ENCODE measurements around the gene CDK15. TPM values are rescaled to one million over a fixed set of nuclear protein-coding genes. Genes with fewer than 3 reads are reported as not detected.

Gene CDK15
- total RNA-seq, 1 experiment from 2014 or later: not detected

GRCh38 chr2:201882353-201883090 lies 76.2 kb downstream of the CDK15 start:
- POLR2A ChIA-PET: no interaction called here
- CTCF ChIA-PET: no interaction called here
- H3K79me2 ChIP-seq (ENCODE audit: insufficient read depth, low read length): no peaks in the 10 kb centered on the region
- H3K9me3 ChIP-seq (ENCODE audit: control insufficient read depth in 1 of 2, insufficient read depth in 1 of 2, low read depth in 1 of 2, low read length in 2 of 2): no peaks in the 10 kb centered on the region
- no peak overlapping the region for H3K9ac ChIP-seq (ENCODE audit: low read length)
- H3K4me2 ChIP-seq (ENCODE audit: low read length): peak overlapping the region; percentile 61
- no peak for TF ChIP-seq CTCF (IDR thresholded peaks at IDR 0.05 in 2 of 3, conservative IDR thresholded peaks at IDR 0.05 in 1 of 3; ENCODE audit: borderline replicate concordance in 1 of 3, insufficient read depth in 1 of 3, low read depth in 2 of 3, low read length in 2 of 3)
- no peak for TF ChIP-seq RAD21 (IDR thresholded peaks at IDR 0.05; ENCODE audit: low read depth)
- no peak for TF ChIP-seq CBX3 (IDR thresholded peaks at IDR 0.05; ENCODE audit: low read depth)
- TF ChIP-seq JUND (IDR thresholded peaks at IDR 0.05): 0 out of 2 replicates have a peak, but pooled peaks have one; percentile 17
- TF ChIP-seq MAX (IDR thresholded peaks at IDR 0.05): no peak
- no peak for TF ChIP-seq SRF (IDR thresholded peaks at IDR 0.05; ENCODE audit: low read depth)
- TF ChIP-seq EZH2phosphoT487 (IDR thresholded peaks at IDR 0.05; ENCODE audit: borderline replicate concordance): no peak
- TF ChIP-seq REST (IDR thresholded peaks at IDR 0.05; ENCODE audit: low read depth): no peak
- no peak for TF ChIP-seq SP1 (IDR thresholded peaks at IDR 0.05; ENCODE audit: low read depth)
- 0 out of 2 replicates have a peak, but pooled peaks have one; percentile 43 for TF ChIP-seq EZH2 (IDR thresholded peaks at IDR 0.05)
- TF ChIP-seq YY1 (IDR thresholded peaks at IDR 0.05; ENCODE audit: extremely low read depth, insufficient replicate concordance, low read depth, low read length): no peak
- no peak for TF ChIP-seq SIN3A (IDR thresholded peaks at IDR 0.05; ENCODE audit: low read depth)
- TF ChIP-seq TCF7L2 (IDR thresholded peaks at IDR 0.05; ENCODE audit: borderline replicate concordance, extremely low read depth, insufficient read depth, insufficient read length): peak; percentile 93
- no peak for TF ChIP-seq POLR2A (IDR thresholded peaks at IDR 0.05; ENCODE audit: borderline replicate concordance, extremely low read depth, insufficient read depth, insufficient read length)
- TF ChIP-seq FOSL1 (IDR thresholded peaks at IDR 0.05; ENCODE audit: low read depth): no peak
- TF ChIP-seq ZBTB33 (IDR thresholded peaks at IDR 0.05; ENCODE audit: extremely low read depth, insufficient replicate concordance, low read length): no peak
- no peak for TF ChIP-seq ELF1 (IDR thresholded peaks at IDR 0.05; ENCODE audit: borderline replicate concordance, low read depth)
- no peak for TF ChIP-seq EGR1 (IDR thresholded peaks at IDR 0.05; ENCODE audit: low read depth)
- DNase-seq (ENCODE audit: low read depth, low spot score): no peak
- no TSS peak for BruUV-seq (replicated peaks)
- peak overlapping the region in 1 of 2 experiments; percentile 21; a peak in 1 of 4 replicates for H3K4me3 ChIP-seq (replicated peaks in 1 of 2; ENCODE audit: low read depth in 1 of 2, low read length in 2 of 2)
- peaks cover 16 to 17% of the 10 kb centered on the region in 2 experiments for H3K4me1 ChIP-seq (ENCODE audit: control insufficient read depth in 1 of 2, insufficient read depth in 2 of 2, low read length in 2 of 2)
- peak; percentile 70 for ATAC-seq
- no peaks in the 10 kb centered on the region for H4K20me1 ChIP-seq (ENCODE audit: insufficient read depth)
- intact Hi-C loops (cut with micrococcal nuclease): no loop called here
- no peak overlapping the region for H2AFZ ChIP-seq (ENCODE audit: low read depth, low read length, poor library complexity, severe bottlenecking)
- no peaks in the 10 kb centered on the region for H3K36me3 ChIP-seq (ENCODE audit: control insufficient read depth in 1 of 2, insufficient read depth in 2 of 2, low read length in 2 of 2)
- H3K9me2 ChIP-seq (ENCODE audit: insufficient read depth): no peaks in the 10 kb centered on the region
- RAD21 ChIA-PET (ENCODE audit: low non-redundant PET in 1 of 2, low total read pairs in 2 of 2, uncharacterized antibody in 2 of 2, unreplicated experiment in 2 of 2): no interaction called here
- no peak overlapping the region for H3K27ac ChIP-seq (ENCODE audit: low read depth, low read length)
- peaks cover 62% of the 10 kb centered on the region for H3K27me3 ChIP-seq (ENCODE audit: insufficient read depth, low read length)

Data from HCT116 (cell line).